HG03066 (cell line): ENCODE data around the gene ZDHHC8.

Experiments
- ATAC-seq: cut with Tn5 transposase; IDR thresholded peaks from one replicate; pipeline ENCODE4 v1.9.1; 2021; ENCODE audit warnings: low read depth; ENCODE audit not compliant: unreplicated experiment

ZDHHC8 gene

DNA sequence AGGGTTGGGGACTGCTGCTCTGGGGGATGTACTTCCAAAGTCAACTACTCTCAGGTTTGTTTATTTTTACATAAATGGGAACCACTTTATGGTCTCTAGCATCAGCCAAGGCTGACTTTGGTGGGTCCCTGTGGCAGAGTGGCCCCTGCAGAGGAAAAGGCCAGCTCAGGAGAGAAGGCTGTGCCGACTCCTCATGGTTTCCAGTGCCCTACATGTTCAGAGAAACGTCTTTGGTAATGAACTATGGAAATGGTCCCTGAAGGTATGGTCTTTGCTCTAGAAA is 3.0 kb upstream of the ZDHHC8 start:
- no peak for ATAC-seq

DNA sequence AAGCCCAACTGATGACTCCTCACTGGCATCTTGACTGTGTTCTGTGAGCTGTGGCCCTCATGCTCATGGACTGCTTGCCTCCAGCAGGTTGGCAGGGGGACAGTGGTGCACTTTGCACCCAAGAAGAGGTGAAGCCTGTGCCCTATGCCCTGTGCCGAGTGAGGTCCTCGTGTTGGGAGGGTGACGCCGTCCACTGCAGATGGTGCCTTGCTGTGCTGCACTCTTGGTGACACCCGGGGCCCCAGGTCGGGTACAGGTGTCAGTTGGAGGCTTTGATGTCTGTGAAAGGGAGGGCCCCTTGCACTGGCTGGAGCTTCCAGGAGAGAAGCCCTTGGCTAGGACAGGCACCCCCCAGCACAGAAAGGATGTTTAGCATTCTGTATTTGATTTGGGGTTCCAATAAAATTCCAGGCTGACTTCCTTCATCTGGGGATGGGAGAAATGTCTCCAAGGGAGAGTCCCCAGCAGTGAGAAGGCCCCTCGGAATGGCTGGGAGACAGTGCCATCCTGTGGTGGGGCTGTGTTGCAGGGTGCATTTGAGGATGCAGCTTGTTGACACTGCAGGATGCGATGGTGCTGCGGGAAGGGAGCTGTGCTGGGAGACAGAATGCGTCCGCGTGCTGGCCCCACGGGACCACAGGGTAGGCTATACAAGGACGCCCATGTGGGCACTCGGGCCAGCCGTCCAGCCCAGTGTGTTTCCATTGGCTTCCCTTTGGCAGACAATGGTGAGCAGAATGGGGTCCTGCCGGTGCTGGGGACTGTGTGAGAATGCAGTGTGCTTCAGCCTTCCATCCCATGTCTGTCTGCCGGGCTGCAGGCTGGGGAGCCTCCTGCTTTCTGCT is 2.5 kb upstream of the ZDHHC8 start:
- ATAC-seq, result no peak

DNA sequence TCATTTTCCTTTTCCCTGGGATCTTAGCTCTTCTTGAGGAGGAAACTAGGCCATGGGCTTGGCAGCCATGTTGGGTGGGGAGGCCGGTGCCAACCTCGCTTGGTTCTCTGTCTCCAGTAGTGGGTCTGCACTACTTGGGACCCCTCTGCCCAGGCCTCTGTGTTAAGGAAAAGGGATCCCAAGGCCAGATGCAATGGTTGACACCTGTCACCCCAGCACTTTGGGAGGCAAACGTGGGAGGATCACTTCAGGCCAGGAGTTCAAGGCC is 1.9 kb upstream of the ZDHHC8 start:
- ATAC-seq, result no peak

DNA sequence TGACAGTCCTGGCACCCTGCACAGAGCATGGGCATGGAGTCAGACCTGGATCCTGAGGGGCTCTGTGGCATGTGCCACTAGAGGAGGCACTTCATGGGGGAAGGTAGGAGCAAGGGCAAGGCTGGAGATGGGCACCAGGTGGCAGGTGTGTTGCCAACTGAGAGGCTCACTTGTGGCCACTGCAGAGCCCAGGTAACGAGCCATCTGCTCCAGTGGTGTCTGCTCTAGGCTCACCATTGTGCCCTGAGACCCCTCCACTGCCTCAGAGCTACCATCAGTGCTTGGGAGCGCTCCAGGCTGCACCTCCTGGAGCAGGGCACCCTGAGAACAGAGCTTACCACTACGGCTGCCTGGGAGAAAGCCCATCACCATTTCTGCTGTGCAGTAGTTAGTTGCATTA is 1.3 kb upstream of the ZDHHC8 start:
- ATAC-seq, result no peak

DNA sequence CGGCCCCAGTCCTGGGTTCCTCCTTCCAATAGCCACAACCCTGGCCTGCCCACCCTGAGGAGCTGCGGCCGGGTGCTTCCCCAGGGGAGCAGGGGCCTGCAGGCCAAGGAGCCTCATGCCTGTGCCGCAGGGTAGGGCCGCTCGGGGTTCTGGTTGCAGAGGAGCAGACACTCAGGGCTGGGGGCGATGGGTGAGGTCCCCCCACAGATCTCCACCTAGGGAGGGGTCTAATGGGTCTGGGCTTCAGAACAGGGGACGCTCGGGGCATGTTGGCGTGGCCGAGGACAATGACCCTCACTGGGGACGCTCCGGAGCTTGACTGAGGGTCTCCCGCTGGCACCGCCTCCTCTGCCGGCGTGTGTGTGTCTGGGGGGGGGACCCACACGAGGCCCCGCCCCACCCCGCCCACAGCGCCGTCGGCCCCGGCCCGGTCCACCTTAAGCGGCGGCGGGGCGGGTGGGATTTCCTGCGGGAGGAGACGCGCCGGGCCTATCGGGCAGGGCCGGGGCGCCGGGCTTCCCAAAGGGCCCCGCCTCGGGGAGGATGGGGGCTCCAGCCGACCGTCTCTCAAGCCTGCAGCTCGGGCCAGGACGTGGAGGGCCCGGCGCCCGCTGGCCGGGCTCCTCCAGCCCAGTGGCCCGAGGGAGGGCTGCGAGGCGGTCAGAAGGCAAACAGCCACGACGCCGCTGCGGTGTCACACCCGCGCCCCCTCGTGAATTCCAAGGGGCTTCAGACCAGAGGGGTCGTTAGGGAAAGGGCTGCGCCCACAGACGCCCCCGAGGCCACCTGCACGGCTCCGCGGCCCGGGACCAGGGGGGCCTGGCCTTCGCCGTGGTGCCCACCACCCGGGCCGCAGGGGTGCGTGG is 640 bp upstream of the ZDHHC8 start:
- peak; percentile 49 for ATAC-seq

DNA sequence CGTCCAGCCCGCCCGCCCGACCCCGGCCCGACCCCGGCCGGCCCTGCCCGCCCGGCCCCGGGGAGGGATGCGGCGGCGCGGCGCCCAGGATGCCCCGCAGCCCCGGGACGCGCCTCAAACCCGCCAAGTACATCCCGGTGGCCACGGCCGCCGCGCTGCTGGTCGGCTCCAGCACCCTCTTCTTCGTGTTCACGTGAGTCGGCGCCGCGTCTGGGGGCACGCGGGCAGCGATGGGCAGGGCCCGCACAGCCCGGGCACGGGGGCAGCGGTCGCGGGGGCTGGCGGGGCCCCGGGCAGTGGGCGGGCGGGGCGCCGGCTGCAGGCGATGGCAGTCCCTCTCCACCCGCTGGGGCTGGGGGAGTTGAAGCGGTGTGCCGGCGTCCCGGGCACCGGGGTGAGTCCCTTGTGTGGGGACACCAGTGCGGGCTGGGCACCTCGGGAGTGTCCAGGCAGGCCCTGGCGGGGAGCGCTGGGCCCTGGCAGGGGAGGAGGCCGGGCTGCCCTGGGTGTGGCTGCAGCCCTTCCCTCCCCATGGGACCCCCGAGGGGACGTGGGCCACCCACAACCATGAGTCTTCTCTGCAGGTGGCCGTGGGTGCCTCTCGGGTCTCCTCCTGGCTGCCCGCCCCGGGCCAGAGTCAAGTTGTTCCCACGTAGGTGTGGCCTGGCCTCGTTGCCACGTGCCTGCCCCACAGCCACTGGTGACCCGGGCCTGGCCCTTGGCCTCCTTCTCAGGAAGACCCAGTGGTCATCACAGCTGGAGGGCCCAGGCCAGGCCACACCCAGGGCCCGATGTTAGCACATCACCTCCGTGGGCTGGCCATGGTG is 468 bp downstream of the ZDHHC8 start:
- ATAC-seq, result no peak

DNA sequence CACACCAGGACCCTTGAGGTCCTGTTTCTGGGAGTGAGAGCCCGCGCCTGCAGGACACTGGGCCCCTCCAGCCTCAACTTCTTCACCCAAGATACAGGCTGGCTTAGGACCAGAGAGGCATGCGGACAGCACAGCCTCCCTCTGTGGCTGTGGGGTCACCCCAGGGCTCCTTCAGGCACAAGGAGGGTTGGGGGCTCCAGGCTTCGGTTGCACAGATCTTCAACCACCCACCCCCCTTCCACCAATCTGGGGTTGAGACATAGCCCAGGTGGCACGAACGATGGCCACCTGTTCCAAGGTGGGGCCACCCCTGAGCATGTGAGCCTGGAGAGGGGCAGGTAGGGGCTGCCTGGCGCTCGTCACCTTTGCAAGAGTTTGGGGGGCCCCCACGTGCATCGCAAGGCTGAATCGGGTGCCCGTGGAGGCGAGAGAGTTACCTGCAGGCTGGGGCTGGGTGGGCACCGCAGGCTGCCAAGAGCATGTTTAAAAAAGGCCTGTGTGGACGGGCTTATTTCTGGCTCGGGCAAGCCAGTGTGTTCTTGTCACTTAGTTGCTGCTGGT is 1.2 kb downstream of the ZDHHC8 start:
- ATAC-seq, result no peak

DNA sequence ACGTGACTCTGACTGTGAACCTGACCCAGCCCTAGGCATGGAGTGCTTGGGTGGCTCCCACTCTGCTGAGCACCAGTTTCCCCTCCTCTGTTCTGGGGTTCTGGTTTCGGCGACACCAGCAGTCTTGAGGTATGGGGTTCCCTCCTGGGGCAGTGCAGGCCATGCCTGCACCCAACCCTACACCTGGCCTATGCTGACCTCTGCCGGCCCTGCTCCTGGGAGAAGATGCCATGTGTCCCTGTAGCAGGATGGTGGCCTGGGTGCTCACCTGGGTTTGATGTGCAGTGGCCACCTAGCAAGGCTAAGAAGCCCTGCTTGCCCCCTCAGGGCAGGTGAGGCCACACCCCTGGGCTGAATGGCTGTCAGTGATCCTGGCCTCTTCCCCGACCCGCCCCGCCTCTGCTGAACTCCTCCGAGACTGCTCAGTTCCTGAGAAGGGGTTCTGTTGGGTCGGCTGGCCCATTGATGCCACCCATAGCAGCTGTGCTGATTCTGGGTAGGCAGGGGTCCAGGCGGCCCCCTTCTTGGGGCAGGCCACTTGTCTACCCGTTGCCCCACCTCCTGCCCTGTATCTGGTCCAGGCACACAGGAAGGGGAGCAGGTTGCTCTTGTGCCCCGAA is 2.4 kb downstream of the ZDHHC8 start:
- ATAC-seq, result no peak

DNA sequence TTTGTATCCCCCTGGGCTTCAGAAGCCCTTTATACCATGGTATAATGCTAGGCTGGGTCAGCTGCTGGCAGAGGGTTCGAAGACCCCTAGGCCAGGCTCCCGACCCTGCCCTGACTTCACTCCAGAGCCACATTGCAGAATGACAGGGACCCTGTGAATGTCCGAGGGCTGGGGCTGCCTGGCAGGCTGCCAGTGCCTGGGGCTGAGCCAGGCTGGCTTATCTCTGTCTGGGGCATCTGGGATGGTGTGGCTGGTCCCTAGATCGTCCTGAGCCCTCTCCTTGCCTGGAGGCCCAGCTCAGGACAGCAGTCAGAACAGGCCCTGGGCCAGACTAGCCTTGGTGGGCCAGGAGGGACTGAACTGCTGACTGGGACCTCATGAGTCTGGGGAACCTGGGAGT is 3.7 kb downstream of the ZDHHC8 start:
- ATAC-seq, result no peak

DNA sequence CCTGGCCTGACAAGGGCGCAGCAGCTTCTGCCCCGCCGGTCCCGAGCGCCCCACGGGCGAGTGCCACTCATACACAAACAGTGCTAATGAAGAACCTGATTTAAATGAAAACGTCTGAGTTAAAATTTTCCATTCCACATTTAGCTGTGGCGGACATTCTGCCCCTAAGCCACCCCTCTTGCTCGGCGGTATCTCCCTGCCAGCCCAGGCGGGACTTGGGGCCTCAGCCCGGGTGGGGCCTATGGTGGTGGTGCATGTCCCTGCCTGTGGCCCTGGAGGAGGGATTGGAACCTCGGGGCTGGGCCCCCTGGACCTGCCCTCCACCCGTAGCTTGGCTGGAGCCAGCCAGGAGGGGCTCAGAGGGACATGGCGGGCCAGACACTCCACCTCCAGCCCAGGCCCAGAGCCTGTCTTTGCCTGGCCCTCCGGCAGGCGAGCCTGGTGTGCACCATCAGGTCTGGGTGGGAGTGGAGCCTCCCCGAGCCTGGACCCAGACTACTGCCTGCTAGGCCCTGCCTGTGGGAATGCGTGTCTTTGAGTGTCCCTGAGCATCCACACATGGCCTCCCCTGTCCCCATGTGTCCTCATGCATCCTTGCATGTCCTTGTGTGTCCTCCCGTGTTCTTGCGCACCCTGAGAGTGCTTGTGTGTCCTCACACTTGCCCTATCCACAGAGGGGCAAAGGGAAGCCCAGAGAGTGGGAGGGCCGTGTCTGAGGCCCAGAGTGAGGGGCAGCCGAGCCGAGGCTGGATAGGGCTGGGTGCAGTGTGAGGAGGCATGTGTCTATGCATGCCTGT is 4.4 kb downstream of the ZDHHC8 start:
- no peak for ATAC-seq

DNA sequence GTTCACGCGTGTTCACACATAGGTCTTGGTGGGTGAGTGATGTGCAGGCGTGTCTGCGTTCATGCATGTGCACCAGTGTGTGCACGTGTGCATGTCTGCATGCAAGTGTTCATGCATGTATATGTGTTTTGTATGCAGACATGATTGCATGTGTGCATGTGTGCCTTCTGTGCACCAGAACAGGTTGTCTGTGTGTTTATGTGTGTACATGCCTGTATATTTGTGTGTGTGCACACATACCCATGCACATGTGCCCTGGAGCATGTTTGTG is 4.9 kb downstream of the ZDHHC8 start:
- ATAC-seq, result no peak

DNA sequence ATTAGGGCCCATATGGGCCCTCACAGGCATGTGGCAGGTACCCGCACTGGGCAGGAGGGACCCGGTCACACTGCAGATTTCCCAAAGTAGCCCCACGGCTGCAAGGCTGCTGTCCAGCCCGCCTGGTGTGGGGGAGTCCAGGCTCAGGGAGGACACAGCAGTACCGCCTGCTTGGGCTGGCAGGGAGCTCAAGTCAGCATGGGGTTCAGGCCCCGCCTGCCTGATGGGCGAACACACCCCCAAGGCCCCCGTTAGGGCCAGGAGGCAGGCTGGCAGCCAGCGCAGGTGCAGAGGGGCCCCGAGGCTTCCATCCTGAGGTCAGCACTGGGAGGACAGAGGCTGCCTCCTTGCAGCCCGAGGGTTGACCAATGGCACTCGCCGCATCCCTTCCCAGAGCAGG is 5.5 kb downstream of the ZDHHC8 start:
- ATAC-seq, result no peak

DNA sequence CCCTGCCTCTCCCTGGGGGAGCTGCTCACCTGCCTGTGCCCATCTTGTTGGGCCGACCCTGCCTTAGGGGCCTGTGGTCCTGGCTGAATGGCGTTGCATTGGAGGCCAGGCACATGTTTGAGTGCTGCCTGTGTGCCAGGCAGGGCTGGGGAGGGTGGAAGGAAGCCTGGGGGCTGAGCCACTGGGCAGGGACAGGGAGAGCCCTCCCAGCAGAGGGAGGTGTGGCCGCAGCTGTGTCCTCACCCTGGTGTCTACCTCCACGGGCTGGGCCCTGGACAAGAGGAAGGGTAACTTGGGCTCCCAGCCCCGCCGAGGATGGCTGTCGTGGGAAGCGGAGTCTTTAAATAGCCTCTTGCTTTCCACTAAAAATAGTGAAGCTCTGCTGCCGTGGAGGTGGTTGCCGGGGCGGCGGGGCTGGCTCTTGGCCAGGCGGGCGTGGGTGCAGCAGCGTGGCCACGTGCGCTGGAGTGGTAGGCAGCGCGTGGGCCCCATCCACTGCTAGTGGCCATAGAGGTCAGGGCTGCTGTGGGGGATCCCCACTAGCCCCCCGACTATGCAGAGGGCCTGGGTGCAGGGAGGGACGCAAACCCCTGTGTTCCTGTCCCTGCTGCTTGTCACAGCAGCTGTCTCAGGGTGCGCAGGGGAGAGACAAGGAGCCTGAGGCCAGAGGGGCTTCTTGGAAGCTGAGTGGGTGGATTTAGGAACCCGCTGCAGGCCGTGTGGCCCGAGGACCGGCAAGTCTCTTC is 6.2 kb downstream of the ZDHHC8 start:
- no peak for ATAC-seq

DNA sequence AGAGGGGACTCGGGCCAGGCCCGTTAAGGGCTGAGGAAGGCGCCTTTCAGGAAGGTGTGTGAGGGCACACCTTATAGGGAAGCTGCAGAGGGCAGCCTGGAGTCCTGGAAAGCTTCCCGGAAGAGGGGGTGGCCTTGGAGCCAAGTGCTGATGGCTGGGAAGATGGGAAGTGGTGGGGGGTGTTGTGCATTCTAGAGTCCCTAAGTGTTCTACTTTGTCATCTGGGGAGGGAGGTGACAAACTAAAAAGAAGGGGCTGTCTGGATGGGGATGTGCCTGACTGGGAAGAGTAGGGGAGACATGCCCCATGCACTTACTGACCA is 6.8 kb downstream of the ZDHHC8 start:
- no peak for ATAC-seq

DNA sequence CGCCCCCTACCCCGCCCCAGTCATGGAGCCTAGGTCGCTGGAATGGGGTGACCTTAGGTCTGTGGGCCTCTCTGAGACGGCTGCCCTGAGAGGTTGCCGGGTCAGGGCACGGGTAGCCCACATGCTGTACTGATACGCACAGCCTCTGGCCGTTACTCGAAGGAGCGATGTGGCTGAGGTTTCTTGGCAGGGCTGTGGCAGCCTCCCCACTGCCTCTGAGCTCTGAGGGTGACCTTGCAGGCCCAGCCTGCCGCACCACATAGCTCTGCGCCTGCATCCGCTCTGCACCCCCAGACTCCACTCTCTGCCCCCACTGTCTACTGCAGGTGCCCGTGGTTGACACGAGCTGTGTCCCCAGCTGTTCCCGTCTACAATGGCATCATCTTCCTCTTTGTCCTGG is 7.3 kb downstream of the ZDHHC8 start:
- no peak for ATAC-seq

DNA sequence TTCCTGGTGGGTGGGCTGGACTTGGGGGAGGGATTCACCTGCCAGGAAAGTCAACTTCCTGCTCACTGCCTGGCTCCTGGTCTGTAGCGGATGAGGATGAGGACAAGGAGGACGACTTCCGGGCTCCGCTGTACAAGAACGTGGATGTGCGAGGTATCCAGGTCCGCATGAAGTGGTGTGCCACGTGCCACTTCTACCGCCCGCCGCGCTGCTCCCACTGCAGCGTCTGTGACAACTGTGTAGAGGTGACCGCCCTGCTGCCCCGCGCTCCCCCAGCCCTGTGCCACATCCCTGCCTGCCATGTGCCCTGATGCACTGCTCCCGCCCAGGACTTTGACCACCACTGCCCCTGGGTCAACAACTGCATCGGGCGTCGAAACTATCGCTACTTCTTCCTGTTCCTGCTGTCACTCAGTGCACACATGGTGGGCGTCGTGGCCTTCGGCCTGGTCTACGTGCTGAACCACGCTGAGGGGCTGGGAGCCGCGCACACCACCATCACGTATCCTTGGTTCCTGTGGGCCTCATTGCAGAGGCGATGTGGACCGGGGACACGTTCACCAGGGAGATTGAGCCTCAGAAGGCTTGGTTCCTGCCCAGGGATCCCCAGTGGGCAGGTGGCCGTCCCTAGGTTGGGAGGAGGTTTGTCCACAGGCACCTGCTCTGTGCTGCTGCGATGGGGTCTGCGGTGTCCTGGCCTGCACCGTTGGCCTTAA is 7.9 kb downstream of the ZDHHC8 start:
- ATAC-seq, result no peak

DNA sequence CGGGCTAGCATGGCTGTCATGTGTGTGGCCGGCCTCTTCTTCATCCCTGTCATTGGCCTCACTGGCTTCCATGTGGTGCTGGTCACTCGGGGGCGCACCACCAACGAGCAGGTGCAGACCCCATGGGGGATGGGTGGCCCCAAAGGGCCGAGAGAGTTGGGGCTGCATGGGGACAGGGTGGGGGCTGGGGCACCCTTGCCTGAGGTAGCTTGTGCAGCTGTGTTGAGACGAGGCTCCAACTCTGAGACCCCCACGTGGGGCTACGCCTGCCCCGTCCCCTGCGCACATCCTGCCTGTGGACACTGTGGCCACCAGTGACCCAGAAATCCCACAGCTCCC is 8.5 kb downstream of the ZDHHC8 start:
- no peak for ATAC-seq

DNA sequence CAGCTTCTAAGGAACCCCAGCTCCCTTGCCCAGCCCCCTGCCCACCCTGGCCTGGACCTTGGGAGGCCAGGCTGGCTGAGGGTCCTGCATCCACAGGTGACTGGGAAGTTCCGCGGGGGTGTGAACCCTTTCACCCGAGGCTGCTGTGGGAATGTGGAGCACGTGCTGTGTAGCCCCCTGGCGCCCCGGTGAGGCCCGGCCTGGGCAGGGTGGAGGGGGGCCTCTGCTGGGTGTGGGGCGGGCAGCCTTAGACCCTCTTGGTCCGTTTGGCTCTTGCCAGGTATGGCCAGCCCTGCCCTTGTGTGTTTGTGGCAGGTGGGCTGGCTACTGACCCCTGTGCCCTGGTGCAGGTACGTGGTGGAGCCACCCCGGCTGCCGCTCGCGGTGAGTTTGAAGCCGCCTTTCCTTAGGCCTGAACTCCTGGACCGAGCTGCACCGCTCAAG is 8.9 kb downstream of the ZDHHC8 start:
- no peak for ATAC-seq
